Endodermal cell (in vitro differentiated cells): ENCODE data around the gene OR7C1. TPM values are rescaled to one million over a fixed set of nuclear protein-coding genes. Genes with fewer than 3 reads are reported as not detected.

Experiments used
- DNase-seq: peaks from one replicate; pipeline ENCODE4 v3.0.0-alpha.2; 2017
- H3K27ac ChIP-seq: 2 replicates; pipeline ENCODE4 v1.5.1; 2013; ENCODE audit warnings: mild to moderate bottlenecking, low read depth, low read length, moderate library complexity
- H3K27me3 ChIP-seq: 2 replicates; pipeline ENCODE4 v1.6.1; 2013; ENCODE audit warnings: mild to moderate bottlenecking, low read length, moderate library complexity; ENCODE audit not compliant: insufficient read depth, control insufficient read depth, poor library complexity, severe bottlenecking
- H3K36me3 ChIP-seq: 2 replicates; pipeline ENCODE4 v1.7.0; 2013; ENCODE audit warnings: mild to moderate bottlenecking, low read length, moderate library complexity; ENCODE audit not compliant: control insufficient read depth, insufficient read depth
- H3K4me1 ChIP-seq: one replicate; pipeline ENCODE4 v1.7.0; 2013; ENCODE audit warnings: low read length; ENCODE audit not compliant: control insufficient read depth, insufficient read depth
- H3K4me3 ChIP-seq: 2 replicates; pipeline ENCODE4 v1.5.1; 2013; ENCODE audit warnings: mild to moderate bottlenecking, low read length, moderate library complexity
- H3K9ac ChIP-seq: 2 replicates; pipeline ENCODE4 v1.6.1; 2013; ENCODE audit warnings: mild to moderate bottlenecking, low read length, moderate library complexity; ENCODE audit not compliant: poor library complexity, severe bottlenecking; ENCODE audit errors: extremely low read depth
- H3K9me3 ChIP-seq: 2 replicates; pipeline ENCODE4 v1.6.1; 2013; ENCODE audit warnings: mild to moderate bottlenecking, low read length, moderate library complexity; ENCODE audit not compliant: control insufficient read depth
- H3K27ac Mint-ChIP-seq: 2 replicates; pipeline ENCODE4 v1.8.0; 2020; ENCODE audit warnings: mixed read lengths
- H3K27me3 Mint-ChIP-seq: 2 replicates; pipeline ENCODE4 v1.8.0; 2021; ENCODE audit warnings: mild to moderate bottlenecking, mixed read lengths; ENCODE audit not compliant: insufficient read depth
- H3K36me3 Mint-ChIP-seq: 2 replicates; pipeline ENCODE4 v1.8.0; 2020; ENCODE audit warnings: low read depth, mixed read lengths
- H3K4me1 Mint-ChIP-seq: 2 replicates; pipeline ENCODE4 v1.8.0; 2020; ENCODE audit warnings: mixed read lengths
- H3K4me3 Mint-ChIP-seq: 2 replicates; pipeline ENCODE4 v1.8.0; 2020; ENCODE audit warnings: mild to moderate bottlenecking, moderate library complexity, mixed read lengths
- H3K9me3 Mint-ChIP-seq: 2 replicates; pipeline ENCODE4 v1.8.0; 2020; ENCODE audit warnings: mild to moderate bottlenecking, mixed read lengths
- WGBS, 2 experiments: methylation state at CpG; one replicate each; pipeline versions ENCODE4 v1.1.5 to v1.1.7; 2013; ENCODE audit warnings: missing lambda C conversion rate in 2 of 2, mixed read lengths in 1 of 2; ENCODE audit not compliant: insufficient coverage in 1 of 2, insufficient read length in 1 of 2; 5-methylcytosine and 5-hydroxymethylcytosine counted together
- total RNA-seq, 2 donors: library from RNA; stranded (reverse); fragmentation: NEBNext Ultra II Directional in 1 of 2; extraction: Animal tissue kit (Norgen Biotek cat#: 25700) in 1 of 2; gene quantifications; 2 replicates in 1 of 2; 3 replicates in 1 of 2; pipeline ENCODE4 v1.2.1, GENCODE V29; 2021
- TF ChIP-seq, protein P1 (sequence below): fragments of 200-600 bp; sonication (generic); conservative IDR thresholded peaks from 2 replicates; pipeline ENCODE4 v1.5.0; 2021; ENCODE audit warnings: antibody characterized with exemption, mild to moderate bottlenecking

Gene OR7C1
- total RNA-seq, 2 donors from 2014 or later: not detected

DNA sequence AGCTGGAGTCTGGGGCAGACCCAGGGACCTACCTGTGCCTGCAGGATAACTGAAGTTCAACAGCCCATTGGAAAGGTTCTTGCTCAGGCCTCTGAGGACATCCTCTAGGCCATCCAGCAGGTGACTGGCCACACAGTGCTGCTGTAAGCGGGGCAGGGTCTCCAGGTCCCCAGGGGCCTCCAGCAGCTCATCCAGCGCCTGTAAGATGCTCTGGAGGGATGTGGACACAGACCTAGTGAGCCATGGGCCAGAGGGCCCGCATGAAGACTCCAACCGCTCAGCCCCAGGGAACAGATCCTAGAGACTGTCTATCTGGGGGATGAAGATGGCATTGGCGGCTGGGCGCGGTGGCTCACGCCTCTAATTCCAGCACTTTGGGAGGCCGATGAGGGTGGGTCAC, 70.6 kb downstream of the OR7C1 start:
- Histone ChIP-seq H3K9me3 (peaks cover 21% of the 10 kb centered on the region), H3K4me1 (no peaks in the 10 kb centered on the region), H3K27ac (no peak overlapping the region), H3K4me3 (no peak overlapping the region), H3K9ac (no peak overlapping the region), H3K36me3 (no peaks in the 10 kb centered on the region), H3K27me3 (no peaks in the 10 kb centered on the region)
- DNase-seq: no peak
- TF ChIP-seq, protein P1, sequence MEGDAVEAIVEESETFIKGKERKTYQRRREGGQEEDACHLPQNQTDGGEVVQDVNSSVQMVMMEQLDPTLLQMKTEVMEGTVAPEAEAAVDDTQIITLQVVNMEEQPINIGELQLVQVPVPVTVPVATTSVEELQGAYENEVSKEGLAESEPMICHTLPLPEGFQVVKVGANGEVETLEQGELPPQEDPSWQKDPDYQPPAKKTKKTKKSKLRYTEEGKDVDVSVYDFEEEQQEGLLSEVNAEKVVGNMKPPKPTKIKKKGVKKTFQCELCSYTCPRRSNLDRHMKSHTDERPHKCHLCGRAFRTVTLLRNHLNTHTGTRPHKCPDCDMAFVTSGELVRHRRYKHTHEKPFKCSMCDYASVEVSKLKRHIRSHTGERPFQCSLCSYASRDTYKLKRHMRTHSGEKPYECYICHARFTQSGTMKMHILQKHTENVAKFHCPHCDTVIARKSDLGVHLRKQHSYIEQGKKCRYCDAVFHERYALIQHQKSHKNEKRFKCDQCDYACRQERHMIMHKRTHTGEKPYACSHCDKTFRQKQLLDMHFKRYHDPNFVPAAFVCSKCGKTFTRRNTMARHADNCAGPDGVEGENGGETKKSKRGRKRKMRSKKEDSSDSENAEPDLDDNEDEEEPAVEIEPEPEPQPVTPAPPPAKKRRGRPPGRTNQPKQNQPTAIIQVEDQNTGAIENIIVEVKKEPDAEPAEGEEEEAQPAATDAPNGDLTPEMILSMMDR: no peak
- Mint-ChIP-seq H3K36me3 (no peaks in the 10 kb centered on the region), H3K27me3 (peaks cover 5% of the 10 kb centered on the region), H3K4me1 (no peaks in the 10 kb centered on the region), H3K27ac (no peak overlapping the region), H3K9me3 (peaks cover 38% of the 10 kb centered on the region), H3K4me3 (no peak overlapping the region)
- 81 to 89% methylated on average over 7 to 9 of the region's 9 CpGs for WGBS, 2 experiments

DNA sequence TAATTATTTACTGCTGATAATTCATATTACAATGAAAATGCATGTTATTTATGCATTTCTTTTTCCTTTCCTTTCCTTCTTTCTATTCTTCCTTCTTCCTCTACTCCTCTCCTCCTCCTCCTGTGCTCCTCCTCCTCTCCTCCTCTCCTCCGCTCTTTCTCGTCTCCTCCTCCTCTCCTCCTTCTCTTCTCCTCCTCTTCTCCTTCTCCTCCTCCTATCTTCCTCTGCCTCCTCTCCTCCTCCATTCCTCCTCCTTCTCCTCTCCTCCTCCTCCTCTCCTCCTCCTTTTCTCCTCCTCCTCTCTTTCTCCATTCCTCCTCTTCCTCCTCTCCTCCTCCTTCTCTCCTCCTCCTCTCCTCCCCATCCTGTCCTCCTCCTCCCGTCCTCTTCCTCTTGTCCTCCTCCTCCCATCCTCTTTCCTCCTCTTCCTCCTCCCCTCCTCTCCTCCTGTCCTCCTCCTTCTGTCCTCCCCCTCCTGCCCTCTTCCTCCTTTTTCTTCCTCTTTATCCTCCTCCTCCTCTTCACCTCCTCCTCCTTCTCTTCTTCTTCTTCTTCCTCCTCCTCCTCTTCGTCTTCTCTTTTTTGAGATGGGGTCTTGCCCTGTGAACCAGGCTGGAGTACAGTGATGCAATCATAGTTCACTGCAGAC, 71.4 kb downstream of the OR7C1 start:
- Histone ChIP-seq H3K4me1 (no peaks in the 10 kb centered on the region), H3K4me3 (no peak overlapping the region), H3K9me3 (peaks cover 21% of the 10 kb centered on the region), H3K9ac (no peak overlapping the region), H3K27ac (no peak overlapping the region), H3K27me3 (no peaks in the 10 kb centered on the region), H3K36me3 (no peaks in the 10 kb centered on the region)
- TF ChIP-seq, protein P1: no peak
- H3K27me3 Mint-ChIP-seq: peaks cover 5% of the 10 kb centered on the region
- no peaks in the 10 kb centered on the region for H3K36me3 Mint-ChIP-seq
- H3K4me1 Mint-ChIP-seq: no peaks in the 10 kb centered on the region
- H3K27ac Mint-ChIP-seq: no peak overlapping the region
- 76 to 79% methylated on average over 2 to 4 of the region's 4 CpGs for WGBS, 2 experiments
- H3K9me3 Mint-ChIP-seq: peaks cover 37% of the 10 kb centered on the region
- H3K4me3 Mint-ChIP-seq: no peak overlapping the region
- no peak for DNase-seq

DNA sequence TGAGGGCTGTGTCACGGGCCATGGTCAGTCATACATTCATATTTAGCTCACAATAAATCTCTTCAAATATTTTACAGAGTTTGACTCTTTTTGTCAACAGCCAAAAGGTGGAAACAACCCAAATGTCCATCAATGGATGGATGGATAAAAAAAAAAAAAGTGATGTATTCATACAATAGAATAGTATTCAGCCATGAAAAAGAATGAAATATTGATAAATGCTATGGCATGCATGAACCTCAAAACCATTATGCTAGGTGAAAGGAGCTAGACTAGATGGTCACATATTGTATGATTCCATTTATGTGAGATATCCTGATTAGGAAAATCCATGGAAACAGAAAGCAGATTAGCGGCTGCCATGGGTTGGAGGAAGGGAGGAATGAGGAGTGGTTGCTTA, 72.9 kb downstream of the OR7C1 start:
- H3K4me3 Mint-ChIP-seq: no peak overlapping the region
- Histone ChIP-seq H3K9ac (no peak overlapping the region), H3K4me3 (no peak overlapping the region), H3K4me1 (no peaks in the 10 kb centered on the region), H3K27me3 (no peaks in the 10 kb centered on the region), H3K9me3 (peaks cover 26% of the 10 kb centered on the region), H3K27ac (no peak overlapping the region), H3K36me3 (no peaks in the 10 kb centered on the region)
- WGBS, 2 experiments: 75 to 82% methylated on average over 1 to 2 of the region's 2 CpGs
- DNase-seq: no peak
- TF ChIP-seq, protein P1: no peak
- H3K9me3 Mint-ChIP-seq: peaks cover 32% of the 10 kb centered on the region
- H3K27ac Mint-ChIP-seq: no peak overlapping the region
- H3K4me1 Mint-ChIP-seq: no peaks in the 10 kb centered on the region
- H3K36me3 Mint-ChIP-seq: no peaks in the 10 kb centered on the region
- H3K27me3 Mint-ChIP-seq: peaks cover 5% of the 10 kb centered on the region
